Liver (tissue), 3 donors: ENCODE data around the gene CRTAP.

Experiments
- SP1 ChIP-seq: IDR thresholded peaks from 2 replicates; pipeline ENCODE4 v1.6.1; 2018; ENCODE audit warnings: antibody characterized with exemption, mild to moderate bottlenecking
- TAF1 ChIP-seq: conservative IDR thresholded peaks from 2 replicates; pipeline ENCODE4 v1.6.1; 2016; ENCODE audit warnings: antibody characterized with exemption, mild to moderate bottlenecking
- TF ChIP-seq, protein P1 (sequence below): fragments of 150-350 bp; IDR thresholded peaks from 2 replicates; pipeline ENCODE4 v1.5.1; 2017; ENCODE audit warnings: improper control_type of control experiment, low read depth, low read length; ENCODE audit not compliant: missing input control
- TF ChIP-seq, protein P2 (sequence below): IDR thresholded peaks from 2 replicates; pipeline ENCODE4 v1.6.1; 2016; ENCODE audit warnings: antibody characterized with exemption
- donor health status: healthy.
- donor health status: healthy.

DNA sequence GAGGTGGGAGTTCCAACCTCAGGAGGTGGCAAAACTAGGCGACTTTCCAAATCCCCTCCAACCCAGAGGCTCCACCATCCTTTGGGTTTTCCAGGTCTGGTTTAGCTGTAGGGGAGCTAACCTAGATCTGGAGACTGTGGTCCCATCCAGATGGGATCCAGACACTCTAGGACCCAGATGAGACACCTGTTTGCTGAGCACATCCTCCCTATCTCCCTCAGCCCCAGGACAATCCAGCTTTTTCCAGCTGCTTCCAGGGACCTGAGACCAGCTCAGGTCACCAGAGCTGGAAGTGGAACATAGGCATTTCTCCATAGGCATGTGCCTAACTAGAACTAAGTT, 18.2 kb downstream of the CRTAP start:
- TF ChIP-seq, protein P1, sequence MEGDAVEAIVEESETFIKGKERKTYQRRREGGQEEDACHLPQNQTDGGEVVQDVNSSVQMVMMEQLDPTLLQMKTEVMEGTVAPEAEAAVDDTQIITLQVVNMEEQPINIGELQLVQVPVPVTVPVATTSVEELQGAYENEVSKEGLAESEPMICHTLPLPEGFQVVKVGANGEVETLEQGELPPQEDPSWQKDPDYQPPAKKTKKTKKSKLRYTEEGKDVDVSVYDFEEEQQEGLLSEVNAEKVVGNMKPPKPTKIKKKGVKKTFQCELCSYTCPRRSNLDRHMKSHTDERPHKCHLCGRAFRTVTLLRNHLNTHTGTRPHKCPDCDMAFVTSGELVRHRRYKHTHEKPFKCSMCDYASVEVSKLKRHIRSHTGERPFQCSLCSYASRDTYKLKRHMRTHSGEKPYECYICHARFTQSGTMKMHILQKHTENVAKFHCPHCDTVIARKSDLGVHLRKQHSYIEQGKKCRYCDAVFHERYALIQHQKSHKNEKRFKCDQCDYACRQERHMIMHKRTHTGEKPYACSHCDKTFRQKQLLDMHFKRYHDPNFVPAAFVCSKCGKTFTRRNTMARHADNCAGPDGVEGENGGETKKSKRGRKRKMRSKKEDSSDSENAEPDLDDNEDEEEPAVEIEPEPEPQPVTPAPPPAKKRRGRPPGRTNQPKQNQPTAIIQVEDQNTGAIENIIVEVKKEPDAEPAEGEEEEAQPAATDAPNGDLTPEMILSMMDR = no peak
- TF ChIP-seq TAF1 = no peak
- TF ChIP-seq, protein P2, sequence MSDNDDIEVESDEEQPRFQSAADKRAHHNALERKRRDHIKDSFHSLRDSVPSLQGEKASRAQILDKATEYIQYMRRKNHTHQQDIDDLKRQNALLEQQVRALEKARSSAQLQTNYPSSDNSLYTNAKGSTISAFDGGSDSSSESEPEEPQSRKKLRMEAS = no peak
- TF ChIP-seq SP1 = no peak
